HTERT RPE-1 (cell line): ENCODE data around the gene PDX1.

Source experiments
- in situ Hi-C: fragments of 300-500 bp; cut with MboI; formaldehyde crosslinking; loops from 4 replicates; pipeline ENCODE4 v1.14.3; 2020; ENCODE audit warnings: low sequenced_read_pairs

Gene PDX1

DNA sequence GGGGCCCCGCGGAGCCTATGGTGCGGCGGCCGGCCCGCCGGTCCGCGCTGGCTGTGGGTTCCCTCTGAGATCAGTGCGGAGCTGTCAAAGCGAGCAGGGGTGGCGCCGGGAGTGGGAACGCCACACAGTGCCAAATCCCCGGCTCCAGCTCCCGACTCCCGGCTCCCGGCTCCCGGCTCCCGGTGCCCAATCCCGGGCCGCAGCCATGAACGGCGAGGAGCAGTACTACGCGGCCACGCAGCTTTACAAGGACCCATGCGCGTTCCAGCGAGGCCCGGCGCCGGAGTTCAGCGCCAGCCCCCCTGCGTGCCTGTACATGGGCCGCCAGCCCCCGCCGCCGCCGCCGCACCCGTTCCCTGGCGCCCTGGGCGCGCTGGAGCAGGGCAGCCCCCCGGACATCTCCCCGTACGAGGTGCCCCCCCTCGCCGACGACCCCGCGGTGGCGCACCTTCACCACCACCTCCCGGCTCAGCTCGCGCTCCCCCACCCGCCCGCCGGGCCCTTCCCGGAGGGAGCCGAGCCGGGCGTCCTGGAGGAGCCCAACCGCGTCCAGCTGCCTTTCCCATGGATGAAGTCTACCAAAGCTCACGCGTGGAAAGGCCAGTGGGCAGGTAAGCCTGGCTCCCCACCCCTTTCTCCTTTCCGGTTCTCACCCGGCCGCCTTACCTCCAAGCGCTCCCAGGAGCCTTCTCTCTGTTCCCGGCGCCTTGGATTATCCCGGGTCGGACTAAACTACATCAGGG is at the start of gene PDX1:
Gene PDX1 (plus strand): TSS at position 67 of the 743 bp plus-strand sequence. CDS start 139 bp downstream, at position 206.
- in situ Hi-C loops, result no loop called here

DNA sequence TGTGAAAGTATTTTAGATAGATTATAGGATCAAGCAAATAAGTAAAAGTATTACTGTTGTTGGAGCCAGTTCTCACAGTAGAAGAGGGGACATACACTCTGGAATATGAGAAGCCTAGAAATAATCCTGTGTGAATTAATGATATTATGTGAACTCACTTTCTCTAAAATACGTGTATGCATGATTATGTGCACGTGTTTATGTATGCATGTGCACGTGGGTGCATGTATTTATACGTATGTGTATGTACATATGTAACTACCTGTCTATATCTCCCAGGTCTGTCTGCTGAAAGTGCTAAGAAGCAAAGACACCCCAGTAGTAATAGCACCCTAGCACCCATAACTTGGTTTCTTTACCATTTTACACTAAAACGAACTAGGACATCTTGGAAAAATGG is 41.5 kb upstream of the PDX1 start:
- in situ Hi-C loops, result no loop called here

DNA sequence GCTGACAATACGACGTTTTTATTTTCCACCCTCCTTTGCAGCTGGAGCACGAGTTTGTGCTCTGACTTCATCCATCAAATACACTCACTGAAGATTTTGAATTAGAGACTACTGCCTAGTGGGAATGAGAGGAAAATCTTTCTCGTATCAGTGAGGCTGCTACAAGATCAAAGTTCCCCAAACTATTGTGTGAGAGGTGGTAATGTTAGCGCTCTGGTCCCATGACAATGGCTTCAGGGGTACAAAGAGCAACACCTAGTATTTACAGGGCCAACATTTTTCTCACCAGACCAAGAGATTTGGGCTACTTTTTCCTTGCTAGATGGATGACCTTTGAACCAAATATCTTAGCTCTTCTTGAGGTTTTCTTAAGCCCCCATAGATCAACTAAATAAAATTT is 30.3 kb upstream of the PDX1 start:
- in situ Hi-C loops, result no loop called here

DNA sequence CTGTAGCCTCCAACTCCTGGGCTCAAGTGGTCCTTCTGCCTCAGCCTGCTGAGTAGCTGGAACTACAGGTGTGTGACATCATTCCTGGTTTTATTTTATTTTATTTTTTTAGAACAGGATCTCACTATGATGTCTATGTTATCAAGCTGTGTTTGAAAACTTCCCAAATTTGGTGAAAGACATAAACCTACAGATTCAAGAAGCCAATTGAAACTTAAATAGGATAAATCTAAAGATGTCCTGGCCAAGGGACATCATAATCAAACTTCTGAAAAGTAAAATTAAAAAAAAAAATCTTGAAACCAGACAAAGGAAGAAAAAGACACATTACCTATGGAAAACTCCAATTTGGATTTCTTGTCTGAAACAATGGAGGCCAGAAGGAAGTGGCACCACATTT is 23.1 kb upstream of the PDX1 start:
- in situ Hi-C loops, result no loop called here

DNA sequence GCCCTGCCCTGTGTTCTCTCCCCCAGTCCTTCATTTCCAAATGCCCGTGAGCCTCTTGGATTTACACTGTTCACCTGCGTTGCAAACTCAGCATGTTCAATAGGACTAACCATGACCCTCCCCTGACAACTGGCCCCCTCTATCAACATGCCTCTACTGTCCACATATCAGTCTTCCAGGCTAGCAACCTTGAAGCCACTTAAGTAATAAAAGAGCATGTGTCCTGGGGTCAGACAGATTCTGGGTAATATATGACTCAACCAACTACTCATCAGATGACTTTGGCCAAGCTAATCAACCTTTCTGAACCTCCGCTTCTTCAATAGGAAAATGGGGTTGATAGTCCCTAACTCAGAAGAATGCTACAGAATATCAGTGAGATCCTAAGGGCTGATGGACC is 15.1 kb upstream of the PDX1 start:
- in situ Hi-C loops, result no loop called here

DNA sequence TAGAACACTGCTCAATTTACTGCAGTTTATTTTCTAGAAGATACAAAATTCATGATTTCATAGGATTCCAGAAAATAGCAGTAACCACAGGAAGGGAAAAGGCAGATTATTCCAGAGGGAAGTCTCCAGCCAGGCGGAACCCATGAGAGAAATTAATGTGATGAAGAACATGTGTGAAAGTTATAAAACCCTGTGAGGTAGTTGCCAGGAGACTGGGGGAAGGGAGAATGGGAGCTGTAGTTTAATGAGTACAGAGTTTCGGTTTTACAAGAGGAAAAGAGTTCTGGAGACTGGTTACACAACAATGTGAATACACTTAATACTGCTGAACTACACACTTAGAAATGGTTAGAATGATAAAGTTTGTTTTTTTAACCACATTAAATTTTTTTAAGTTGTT is 14.2 kb upstream of the PDX1 start:
- in situ Hi-C loops, result no loop called here

DNA sequence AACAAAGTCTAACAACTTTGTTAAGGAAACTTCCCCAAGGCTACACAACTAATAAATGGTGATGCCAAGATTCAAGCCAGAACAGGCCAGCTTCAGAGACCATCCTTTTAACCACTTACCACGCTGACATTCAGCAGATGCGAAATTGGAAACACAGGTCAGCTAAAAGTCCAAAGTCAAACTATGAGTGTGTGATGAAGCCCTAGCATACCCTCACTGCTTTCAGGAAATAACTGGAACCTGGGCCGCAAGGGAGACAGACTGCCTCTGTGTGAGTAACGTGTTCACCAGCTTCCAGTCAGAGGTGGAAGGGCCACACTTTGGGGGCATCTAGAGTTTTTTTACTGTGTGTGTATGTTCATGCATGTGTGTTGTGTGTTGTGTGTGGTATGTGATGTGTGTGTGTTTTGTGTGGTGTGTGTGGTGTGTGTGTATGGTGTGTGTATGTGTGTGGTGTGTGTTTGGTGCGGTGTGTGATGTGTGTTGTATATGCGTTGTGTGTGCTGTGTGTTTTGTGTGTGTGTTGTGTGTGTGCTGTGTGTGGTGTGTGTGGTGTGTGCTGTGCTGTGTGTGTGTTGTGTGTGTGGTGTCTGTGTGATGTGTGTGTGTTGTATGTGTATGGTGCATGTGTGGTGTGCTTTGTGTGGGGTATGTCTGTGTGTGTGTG is 12.5 kb upstream of the PDX1 start:
- in situ Hi-C loops, result no loop called here

DNA sequence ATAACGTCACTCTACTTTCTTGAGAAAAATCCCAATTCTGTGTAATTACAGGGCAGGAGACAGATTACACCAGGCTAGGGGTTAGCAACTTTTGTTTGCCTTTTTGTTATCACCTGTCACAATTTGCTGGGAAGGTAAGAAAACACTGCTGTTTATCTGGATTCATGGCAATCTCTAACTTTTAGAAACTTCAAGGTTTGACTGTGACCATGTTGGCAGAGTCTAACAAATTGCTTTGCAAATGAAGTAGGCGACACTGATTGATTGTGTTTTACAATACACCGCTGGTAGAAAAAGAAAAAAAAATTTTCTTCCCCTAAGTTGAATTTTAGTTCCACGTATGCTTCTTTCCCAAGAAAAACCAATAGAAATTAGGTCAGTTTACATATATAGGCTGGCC is 10.4 kb upstream of the PDX1 start:
- in situ Hi-C loops, result no loop called here

DNA sequence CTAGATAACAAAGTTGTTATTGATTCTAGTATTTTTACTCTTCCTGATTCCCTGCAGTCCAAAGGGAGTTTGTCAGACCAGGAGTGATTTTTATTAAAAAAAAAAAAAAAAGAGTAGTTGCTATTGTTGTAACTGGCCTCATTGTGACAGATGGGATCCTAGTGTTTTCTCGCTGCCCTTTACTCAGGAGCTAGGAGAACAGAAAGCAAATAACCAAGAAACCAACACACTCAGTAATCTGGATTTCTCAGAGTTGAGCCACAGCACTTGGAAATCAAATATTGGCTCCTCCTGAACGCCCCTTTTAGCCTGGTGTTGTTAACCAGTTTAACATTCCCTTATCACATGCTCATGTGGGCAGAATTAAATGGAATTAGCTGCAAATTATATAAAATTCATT is 8.3 kb upstream of the PDX1 start:
- in situ Hi-C loops, result no loop called here

DNA sequence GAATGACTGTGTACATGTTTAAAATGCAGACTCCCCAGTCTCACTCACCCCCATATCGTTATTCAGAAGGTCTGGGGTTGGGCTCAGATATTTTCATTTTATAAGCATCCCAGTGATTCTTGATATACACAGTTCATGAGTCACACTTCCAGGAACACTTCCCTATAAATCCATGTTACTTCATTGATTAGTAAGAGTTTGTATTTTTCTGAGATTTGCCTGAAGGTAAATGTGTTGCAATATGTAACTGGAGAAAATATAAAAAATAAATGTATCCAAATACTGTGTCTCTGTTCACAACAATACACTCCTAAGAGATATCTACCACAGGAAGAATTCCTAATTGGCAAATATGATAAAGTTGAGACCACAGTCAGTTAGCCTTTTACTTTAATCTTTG is 6.6 kb upstream of the PDX1 start:
- in situ Hi-C loops, result no loop called here

DNA sequence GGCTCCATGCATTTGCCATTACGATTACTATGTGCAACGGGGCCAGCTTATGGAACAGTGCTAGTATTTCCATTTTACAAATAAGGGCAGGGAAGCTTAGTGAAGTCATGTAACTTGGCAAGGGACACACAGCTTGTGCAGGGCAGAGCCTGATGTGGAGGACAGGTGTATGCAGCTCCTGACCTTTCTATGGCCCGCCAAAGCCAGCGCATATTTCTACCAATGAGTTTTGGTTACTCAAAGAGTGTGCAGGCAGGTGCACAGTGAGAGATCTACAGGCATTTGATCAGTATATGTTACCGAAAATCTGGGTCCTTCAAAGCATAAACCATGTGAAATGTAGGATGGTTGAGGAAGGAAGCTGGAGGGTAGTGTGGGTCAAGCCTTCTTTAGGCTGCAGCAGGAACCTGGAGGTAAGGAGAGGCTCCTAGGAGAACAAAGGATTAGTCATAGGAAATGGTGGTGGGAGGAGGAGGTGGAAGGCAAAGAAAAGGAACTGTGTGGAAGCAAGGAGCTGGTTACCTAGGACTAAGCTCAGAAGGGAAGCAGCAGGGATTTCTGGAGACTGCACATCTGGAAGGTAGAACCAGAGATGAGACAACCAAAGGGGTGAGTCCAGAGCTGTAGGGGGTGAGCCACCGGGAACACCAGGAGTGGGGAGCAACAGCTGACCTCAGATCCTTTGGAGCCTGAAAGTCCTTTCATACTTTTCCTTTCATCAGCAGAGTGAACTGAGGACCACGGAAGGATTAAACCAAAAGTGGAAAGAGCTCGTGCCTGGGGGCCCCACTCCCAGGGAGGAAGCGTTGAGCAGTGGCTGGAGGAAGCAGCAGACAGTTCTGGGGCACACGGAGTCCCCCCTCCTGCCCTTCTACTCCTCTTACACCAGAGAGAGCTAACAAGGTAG is 4.2 kb upstream of the PDX1 start:
- in situ Hi-C loops, result no loop called here

DNA sequence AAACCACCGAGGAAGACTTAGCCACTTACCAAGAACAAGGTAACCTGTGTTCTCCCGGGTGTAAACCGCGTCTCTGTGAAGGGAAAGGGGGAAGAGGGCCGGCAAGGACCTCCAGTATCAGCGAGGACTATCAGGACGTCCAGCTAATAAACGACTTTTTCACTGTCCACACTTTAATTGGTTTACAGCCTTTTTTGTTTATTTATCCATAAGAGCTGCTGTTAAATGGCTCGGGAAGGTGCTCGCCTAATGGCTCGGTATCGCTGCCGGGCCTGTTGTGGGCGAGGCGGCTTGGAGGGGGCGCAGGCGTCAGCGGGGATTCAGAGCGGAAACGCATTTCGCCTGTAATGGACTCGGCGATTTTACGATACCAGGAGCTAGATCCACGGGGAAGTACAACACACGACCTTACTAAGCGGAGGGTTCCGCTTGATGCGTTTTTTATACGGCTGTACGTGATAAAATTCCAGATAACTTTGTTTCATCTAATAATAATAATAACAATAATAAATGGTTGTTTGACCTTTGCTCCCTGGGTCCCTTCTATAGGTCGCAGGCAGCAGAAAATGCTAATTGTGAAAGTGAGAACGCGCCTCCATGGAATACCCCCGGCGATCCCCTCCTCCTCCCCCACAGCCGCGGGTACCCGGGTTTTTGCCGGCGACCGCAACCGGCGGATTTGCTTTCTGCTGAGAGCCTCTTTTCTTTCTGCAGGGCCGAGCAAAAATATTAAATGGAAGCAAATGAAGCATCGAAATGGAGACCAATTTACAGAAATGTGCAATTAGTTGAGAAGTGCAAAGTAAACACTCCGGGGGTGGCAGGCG is 2.5 kb upstream of the PDX1 start:
- in situ Hi-C loops, result no loop called here

DNA sequence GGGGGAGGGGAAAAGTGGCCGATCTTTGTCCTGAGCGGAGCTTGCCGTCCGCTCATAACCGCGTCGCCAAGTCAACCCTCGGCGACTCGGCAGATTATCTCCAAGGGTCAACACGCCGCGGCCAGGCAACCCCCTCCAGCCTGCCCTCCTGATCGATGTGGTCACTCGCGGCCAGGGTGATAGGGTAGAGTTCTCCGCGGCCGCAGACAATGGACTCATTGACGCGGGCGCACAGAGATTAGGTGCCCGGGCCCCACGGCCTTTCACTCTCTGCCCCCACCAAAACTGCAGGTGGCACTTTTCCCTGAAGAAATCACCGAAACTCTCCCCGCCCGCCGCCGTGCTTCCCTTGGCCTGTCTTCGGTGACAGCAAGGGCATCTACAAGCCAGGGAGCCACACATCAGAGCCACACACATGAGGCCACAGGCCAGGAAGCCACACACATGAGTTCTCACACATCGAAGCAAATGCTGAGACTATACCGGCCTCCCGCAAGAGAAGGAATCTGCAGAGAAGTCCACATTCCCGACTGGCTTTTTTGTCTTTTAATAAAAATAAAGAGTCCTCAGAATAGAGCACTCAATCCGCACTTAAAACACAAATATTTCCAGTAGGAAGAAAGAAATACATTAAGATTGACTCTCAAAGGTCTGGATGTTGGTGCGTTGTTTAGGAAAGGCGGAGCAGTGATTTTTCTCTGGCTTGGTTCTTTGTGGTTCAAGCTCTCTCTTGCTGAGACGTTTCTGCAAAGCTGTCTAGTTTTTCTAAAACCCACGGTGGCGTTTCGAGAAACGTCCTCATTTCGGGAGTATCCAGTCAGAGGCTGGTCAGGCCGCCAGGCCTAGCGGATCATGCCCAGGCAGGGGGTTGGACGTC is 1.5 kb upstream of the PDX1 start:
- in situ Hi-C loops, result no loop called here

DNA sequence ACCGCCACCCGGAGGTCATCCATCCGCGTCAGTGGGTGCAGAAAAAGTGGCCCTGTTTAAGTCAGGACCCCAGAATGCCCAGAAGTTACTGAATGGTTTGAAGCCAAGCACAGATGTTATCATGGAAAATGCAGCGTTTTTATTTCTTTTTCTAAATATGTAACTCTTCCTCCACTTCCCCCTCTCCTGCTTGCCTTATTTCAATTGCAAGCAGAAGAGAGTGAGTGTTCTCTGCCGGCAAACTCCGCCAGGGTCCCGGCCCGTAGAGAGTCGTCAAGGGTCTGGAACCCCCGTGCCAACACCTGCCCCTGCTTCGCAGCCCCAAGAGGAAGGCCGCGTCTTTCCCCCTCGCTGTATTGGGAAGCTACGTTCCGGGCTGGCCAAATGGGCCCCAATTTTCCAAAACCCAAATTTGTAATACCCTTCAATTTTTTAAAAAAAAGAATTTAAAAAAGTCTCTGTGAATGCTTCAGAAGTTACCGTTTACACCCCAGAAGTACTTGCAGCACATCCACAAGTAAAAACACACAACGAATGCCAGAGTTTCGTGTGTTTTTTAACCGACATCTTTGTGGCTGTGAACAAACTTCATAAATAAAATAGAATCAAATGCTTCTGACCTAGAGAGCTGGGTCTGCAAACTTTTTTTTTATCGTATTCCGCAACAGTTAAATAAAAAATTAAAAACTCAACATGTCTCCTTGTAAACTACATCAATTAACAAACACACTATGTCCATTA is 712 bp upstream of the PDX1 start:
- in situ Hi-C loops, result no loop called here

DNA sequence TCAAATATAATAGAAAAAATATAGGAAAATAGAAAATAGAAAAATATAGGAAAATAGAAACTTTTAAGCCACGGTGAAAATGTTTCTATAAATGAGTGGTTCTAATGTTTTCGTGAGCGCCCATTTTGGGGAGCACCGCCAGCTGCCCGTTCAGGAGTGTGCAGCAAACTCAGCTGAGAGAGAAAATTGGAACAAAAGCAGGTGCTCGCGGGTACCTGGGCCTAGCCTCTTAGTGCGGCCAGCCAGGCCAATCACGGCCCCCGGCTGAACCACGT is 204 bp upstream of the PDX1 start:
- in situ Hi-C loops, result no loop called here

DNA sequence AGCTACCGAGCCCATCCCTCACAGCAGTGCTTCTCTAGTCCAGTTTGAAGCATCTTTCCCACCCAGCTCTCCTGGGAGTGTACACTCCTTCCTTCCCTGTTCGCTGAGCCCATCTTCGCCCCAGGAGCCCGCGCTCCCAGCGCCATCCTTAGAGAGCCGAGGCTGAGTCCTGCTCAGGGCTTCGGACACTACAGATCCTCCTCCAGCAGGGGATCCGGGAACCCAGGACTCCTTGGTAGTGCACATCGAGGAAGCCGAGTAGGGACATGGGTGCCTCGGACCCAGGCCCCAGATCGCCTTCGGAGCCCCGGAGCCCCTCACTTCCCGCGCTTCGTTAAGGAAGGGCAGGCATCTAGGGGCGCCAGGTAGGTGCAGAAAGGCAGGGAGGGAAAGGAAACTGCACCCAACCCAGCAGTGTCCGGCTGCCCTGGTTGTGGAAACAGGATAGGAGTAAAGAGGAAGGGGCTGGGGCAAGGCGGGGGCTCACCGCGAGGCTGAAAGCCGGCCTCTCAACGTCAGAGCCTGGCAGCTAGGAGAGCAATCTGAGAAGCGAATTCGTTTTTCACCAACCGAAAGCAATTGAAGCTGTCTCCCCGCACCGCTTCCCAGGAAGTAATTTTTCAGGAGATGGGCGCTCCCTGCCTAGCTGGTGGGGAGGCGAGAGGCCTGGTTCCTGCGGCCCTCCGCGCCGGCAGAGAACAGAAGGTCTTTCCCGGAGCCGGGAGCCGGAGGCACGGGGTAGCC is 1.0 kb downstream of the PDX1 start:
- in situ Hi-C loops, result no loop called here

DNA sequence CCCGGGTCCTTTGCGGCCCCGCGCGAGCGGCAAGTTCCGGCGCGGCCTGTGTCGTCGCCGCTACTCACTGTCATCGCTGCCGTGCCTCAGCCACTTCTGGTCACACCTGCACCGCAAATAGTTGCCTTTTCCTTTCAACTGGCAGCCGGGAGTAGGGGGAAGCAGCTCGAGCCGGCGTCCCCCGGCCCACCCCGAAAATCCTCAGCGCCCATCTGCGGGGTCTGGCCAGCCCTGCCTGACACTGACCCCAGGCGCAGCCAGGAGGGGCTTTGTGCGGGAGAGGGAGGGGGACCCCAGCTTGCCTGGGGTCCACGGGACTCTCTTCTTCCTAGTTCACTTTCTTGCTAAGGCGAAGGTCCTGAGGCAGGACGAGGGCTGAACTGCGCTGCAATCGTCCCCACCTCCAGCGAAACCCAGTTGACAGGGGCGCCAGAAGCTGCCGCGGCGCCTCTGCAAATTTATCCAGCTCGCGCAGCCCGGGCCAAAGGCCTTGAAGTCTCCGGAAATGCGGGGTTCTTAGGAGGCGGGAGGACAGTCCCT is 1.7 kb downstream of the PDX1 start:
- in situ Hi-C loops, result no loop called here
